Measurements from ENCODE around the gene COA7. TPM values are rescaled to one million over a fixed set of nuclear protein-coding genes. Genes with fewer than 3 reads are reported as not detected.

COA7 gene
- total and polyA plus RNA-seq, 7 donors: 6.9 to 16.4 (median 8.2) TPM

DNA sequence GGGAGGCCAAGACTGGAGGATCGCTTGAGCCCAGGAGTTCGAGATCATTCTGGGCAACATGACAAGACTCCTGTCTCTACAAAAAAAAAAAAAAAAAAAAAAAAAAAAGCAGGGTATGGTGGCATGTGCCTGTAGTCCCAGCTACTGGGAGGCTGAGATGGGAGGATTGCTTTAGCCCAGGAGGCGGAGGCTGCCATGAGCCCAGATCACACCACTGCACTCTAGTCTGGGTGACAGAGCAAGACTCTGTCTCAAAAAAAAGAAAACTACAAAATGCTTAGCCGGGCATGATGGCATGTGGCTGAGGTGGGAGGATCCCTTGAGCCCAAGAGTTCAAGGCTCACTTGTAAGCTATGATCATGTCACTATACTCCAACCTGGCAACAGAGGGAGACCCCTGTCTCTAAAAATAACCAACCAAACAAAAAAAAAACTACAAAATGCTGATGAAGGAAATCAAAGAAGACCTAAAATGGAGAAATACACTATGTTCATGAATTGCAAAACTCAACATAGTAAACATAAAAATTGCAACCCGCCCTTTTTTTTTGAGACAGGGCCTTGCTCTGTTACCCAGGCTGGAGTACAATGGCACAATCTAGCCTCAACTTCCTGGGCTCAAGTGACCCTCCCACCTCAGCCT lies 44.8 kb downstream of the COA7 start:
- Histone ChIP-seq H3K27me3 (no peaks in the 10 kb centered on the region), H3K9me3 (no peaks in the 10 kb centered on the region), H3K4me3 (no peak overlapping the region), H3K27ac (no peak overlapping the region), H3K36me3 (no peaks in the 10 kb centered on the region), H3K4me1 (no peaks in the 10 kb centered on the region)
- TF ChIP-seq EP300 (IDR thresholded peaks at IDR 0.05) (no peak), POLR2A (IDR thresholded peaks at IDR 0.05) (no peak), POLR2AphosphoS5 (IDR thresholded peaks at IDR 0.05) (no peak)
- TF ChIP-seq, protein P1, sequence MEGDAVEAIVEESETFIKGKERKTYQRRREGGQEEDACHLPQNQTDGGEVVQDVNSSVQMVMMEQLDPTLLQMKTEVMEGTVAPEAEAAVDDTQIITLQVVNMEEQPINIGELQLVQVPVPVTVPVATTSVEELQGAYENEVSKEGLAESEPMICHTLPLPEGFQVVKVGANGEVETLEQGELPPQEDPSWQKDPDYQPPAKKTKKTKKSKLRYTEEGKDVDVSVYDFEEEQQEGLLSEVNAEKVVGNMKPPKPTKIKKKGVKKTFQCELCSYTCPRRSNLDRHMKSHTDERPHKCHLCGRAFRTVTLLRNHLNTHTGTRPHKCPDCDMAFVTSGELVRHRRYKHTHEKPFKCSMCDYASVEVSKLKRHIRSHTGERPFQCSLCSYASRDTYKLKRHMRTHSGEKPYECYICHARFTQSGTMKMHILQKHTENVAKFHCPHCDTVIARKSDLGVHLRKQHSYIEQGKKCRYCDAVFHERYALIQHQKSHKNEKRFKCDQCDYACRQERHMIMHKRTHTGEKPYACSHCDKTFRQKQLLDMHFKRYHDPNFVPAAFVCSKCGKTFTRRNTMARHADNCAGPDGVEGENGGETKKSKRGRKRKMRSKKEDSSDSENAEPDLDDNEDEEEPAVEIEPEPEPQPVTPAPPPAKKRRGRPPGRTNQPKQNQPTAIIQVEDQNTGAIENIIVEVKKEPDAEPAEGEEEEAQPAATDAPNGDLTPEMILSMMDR (IDR thresholded peaks at IDR 0.05): no peak
- no peak for DNase-seq
- 95 to 98% methylated on average over 5 of the region's 5 CpGs for WGBS, 2 donors
- intact Hi-C loops (cut with DNase I): no loop called here

DNA sequence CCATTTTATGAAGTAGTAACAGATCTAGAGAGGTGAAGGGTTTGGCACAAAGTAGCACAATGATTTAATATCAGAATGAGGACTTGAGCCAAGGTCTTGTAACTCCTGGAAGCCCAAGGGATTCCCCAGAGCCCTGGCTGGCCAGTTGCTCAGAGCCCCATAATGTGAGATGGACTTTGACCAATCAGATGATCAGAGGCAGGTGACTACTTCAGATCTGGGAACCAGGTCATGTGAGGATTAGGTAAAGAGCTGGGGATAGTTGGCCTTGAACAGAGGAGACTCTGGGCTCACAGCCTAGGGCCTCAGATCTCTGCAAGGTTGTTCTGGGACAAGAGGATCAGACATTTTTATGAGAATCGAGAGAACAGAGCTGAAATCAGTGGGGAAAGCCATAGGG lies 46.2 kb downstream of the COA7 start:
- no peak for TF ChIP-seq POLR2AphosphoS5 (IDR thresholded peaks at IDR 0.05)
- no peak for TF ChIP-seq POLR2A (IDR thresholded peaks at IDR 0.05)
- no peak overlapping the region for H3K4me3 ChIP-seq
- WGBS, 2 donors: 52 to 89% methylated on average over 1 of the region's 1 CpG
- H3K36me3 ChIP-seq: no peaks in the 10 kb centered on the region
- H3K4me1 ChIP-seq: no peaks in the 10 kb centered on the region
- no peak overlapping the region for H3K27ac ChIP-seq
- no peaks in the 10 kb centered on the region for H3K27me3 ChIP-seq
- H3K9me3 ChIP-seq: no peaks in the 10 kb centered on the region
- no peak for DNase-seq
- intact Hi-C loops (cut with DNase I): no loop called here

DNA sequence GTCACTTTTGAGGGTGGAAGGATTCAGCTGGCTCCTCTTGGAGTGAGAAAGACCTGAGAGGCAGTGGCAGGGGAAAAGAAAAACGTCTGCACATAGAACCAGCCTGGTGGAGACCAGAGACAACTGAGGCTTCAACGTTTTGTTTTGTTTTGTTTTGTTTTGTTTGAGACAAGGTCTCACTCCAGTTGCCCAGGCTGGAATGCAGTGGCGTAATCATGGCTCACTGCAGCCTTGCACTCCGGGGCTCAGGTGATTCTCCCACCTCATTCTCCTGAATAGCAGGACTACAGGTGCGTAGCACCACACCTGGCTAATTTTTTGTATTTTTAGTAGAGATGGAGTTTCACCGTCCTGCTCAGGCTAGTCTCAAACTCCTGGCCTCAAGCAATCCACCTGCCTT lies 52.9 kb downstream of the COA7 start:
- intact Hi-C loops (cut with DNase I): no loop called here
- Histone ChIP-seq H3K36me3 (no peaks in the 10 kb centered on the region), H3K4me3 (no peak overlapping the region), H3K9me3 (no peaks in the 10 kb centered on the region), H3K27me3 (no peaks in the 10 kb centered on the region), H3K27ac (no peak overlapping the region), H3K4me1 (no peaks in the 10 kb centered on the region)
- TF ChIP-seq POLR2A (IDR thresholded peaks at IDR 0.05) (no peak), EP300 (IDR thresholded peaks at IDR 0.05) (no peak), POLR2AphosphoS5 (IDR thresholded peaks at IDR 0.05) (no peak)
- TF ChIP-seq, protein P1 (IDR thresholded peaks at IDR 0.05): no peak
- no peak for DNase-seq
- WGBS, 2 donors: 77 to 82% methylated on average over 6 of the region's 6 CpGs

GRCh38 chr1:52641307-52641706 lies 56.8 kb downstream of the COA7 start:
- 78 to 91% methylated on average over 4 of the region's 4 CpGs for WGBS, 2 donors
- H3K4me3 ChIP-seq: no peak overlapping the region
- DNase-seq: no peak
- H3K4me1 ChIP-seq: no peaks in the 10 kb centered on the region
- intact Hi-C loops (cut with DNase I): no loop called here
- no peak for TF ChIP-seq POLR2AphosphoS5 (IDR thresholded peaks at IDR 0.05)
- H3K27me3 ChIP-seq: no peaks in the 10 kb centered on the region
- no peaks in the 10 kb centered on the region for H3K36me3 ChIP-seq
- no peak overlapping the region for H3K27ac ChIP-seq
- no peaks in the 10 kb centered on the region for H3K9me3 ChIP-seq

GRCh38 chr1:52640697-52641096 lies 57.5 kb downstream of the COA7 start:
- H3K4me3 ChIP-seq: no peak overlapping the region
- WGBS, 2 donors: 93 to 95% methylated on average over 6 of the region's 6 CpGs
- TF ChIP-seq POLR2A (IDR thresholded peaks at IDR 0.05) (no peak), EP300 (IDR thresholded peaks at IDR 0.05) (no peak), POLR2AphosphoS5 (IDR thresholded peaks at IDR 0.05) (no peak)
- TF ChIP-seq, protein P1 (IDR thresholded peaks at IDR 0.05): no peak
- no peaks in the 10 kb centered on the region for H3K9me3 ChIP-seq
- intact Hi-C loops (cut with DNase I): no loop called here
- no peak for DNase-seq
- no peaks in the 10 kb centered on the region for H3K4me1 ChIP-seq
- no peaks in the 10 kb centered on the region for H3K27me3 ChIP-seq
- no peaks in the 10 kb centered on the region for H3K36me3 ChIP-seq
- no peak overlapping the region for H3K27ac ChIP-seq

DNA sequence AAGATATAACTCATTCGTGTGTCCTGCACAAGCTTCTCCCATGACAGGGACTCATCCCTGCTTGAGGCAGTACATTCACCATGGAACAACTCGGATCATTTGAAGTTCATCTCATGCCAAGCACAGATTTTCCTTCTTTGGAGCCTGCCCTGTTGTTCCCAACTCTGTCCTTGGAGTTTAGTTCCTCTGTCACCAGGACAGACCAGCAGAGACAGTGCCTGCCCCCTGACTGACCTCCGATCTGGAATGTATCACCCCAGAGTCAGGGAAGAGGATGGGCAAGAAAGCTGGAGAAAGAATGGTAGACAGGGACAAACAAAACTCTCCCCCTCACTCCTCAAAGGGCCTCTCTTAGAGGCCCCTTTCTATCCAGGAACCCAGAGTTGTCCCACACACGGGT lies 60.2 kb downstream of the COA7 start:
- no peaks in the 10 kb centered on the region for H3K9me3 ChIP-seq
- no peaks in the 10 kb centered on the region for H3K36me3 ChIP-seq
- DNase-seq: no peak
- WGBS, 2 donors: 85 to 88% methylated on average over 4 of the region's 4 CpGs
- no peak overlapping the region for H3K4me3 ChIP-seq
- intact Hi-C loops (cut with DNase I): no loop called here
- peaks cover 0 to 8% (median 6%) of the 10 kb centered on the region in 4 donors for H3K4me1 ChIP-seq
- H3K27me3 ChIP-seq: peaks cover 7 to 20% (median 16%) of the 10 kb centered on the region in 3 donors
- TF ChIP-seq POLR2A (IDR thresholded peaks at IDR 0.05) (no peak), POLR2AphosphoS5 (IDR thresholded peaks at IDR 0.05) (no peak), EP300 (IDR thresholded peaks at IDR 0.05) (no peak)
- TF ChIP-seq, protein P1 (IDR thresholded peaks at IDR 0.05): no peak
- H3K27ac ChIP-seq: no peak overlapping the region

All from sigmoid colon (tissue), 7 donors.